Activated naive CD4-positive, alpha-beta T cell treated with anti-CD3 and anti-CD28 coated beads for 36 hours (primary cell): ENCODE results near the gene LRRC25. TPM values are rescaled to one million over a fixed set of nuclear protein-coding genes. Genes with fewer than 3 reads are reported as not detected.
"Not testable (repeated sequence)": the region's sequence is repeated elsewhere in the genome, so short reads cannot be mapped to it uniquely, and the experiment has no call there.

Experiments
- CTCF ChIA-PET: fragments of 350-600 bp; sonication (Branson Sonifier 250); formaldehyde crosslinking; loops from one replicate; lab custom pipeline; 2021; ENCODE audit warnings: antibody characterized with exemption; lab: Charles Lee
- DNase-seq: peaks from one replicate; pipeline ENCODE4 v3.0.0-alpha.2; 2020
- H3K27ac Mint-ChIP-seq: one replicate; pipeline ENCODE4 v1.8.0; 2021; ENCODE audit warnings: mild to moderate bottlenecking, mixed read lengths
- H3K27me3 Mint-ChIP-seq: one replicate; pipeline ENCODE4 v1.8.0; 2021; ENCODE audit warnings: low read depth, mixed read lengths
- H3K36me3 Mint-ChIP-seq: one replicate; pipeline ENCODE4 v1.8.0; 2021; ENCODE audit warnings: low read depth, mixed read lengths
- H3K4me1 Mint-ChIP-seq: one replicate; pipeline ENCODE4 v1.8.0; 2021; ENCODE audit warnings: low read depth, mixed read lengths
- H3K4me3 Mint-ChIP-seq: one replicate; pipeline ENCODE4 v1.8.0; 2021; ENCODE audit warnings: mild to moderate bottlenecking, moderate library complexity, mixed read lengths
- H3K9me3 Mint-ChIP-seq: one replicate; pipeline ENCODE4 v1.8.0; 2021; ENCODE audit warnings: mixed read lengths
- intact Hi-C: fragments of 100-400 bp; cut with micrococcal nuclease; formaldehyde crosslinking; loops from one replicate; pipeline ENCODE4 v1.15.1; 2023
- total RNA-seq, 2 experiments: library from RNA; stranded (reverse); gene quantifications; one replicate each; pipeline ENCODE4 v1.2.3, GENCODE V29; 2021

The LRRC25 gene
- total RNA-seq, 2 experiments from 2014 or later: not detected

DNA sequence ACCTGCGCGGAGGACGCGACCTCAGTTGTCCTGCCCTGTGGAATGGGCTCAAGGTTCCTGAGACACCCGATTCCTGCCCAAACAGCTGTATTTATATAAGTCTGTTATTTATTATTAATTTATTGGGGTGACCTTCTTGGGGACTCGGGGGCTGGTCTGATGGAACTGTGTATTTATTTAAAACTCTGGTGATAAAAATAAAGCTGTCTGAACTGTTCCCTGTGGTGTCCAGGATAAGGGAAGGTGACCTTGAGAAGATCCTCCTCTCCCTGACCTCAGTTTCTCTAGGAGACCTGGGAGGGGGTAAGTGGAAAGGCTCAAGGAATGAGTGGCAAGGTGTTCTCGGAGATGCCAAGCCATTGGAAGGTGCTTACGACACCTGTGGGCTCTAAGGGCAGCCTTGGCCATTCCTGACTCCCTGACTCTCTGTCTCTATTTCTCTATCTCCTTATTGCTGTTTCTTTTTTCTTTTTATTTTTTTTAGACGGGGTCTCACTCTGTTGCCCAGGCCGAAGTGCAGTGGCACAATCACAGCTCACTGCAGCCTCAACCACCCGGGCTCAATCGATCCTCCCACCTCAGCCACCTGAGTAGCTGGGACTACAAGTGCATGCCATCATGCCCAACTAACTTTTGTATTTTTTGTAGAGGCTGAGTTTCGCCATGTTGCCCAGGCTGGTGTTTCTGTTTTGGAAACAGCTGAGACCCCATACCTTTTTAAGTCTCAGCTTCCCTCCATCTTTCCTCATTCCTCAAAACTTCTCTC, 8.3 kb downstream of the LRRC25 start:
- no peaks in the 10 kb centered on the region for H3K4me1 Mint-ChIP-seq
- CTCF ChIA-PET: interaction anchor here (0.7 to 6.4 kb wide), 18 partner anchors 7 to 647 kb away, joined by 3 to 103 read pairs (median 3); partner anchors contain the start of genes LSM4 and SSBP4
- intact Hi-C loops: loop anchor here (1.0 kb wide), 1 partner anchor 21 kb away; no protein-coding TSS in a partner anchor
- peaks cover 36% of the 10 kb centered on the region for H3K27me3 Mint-ChIP-seq
- H3K9me3 Mint-ChIP-seq: no peaks in the 10 kb centered on the region
- no peak overlapping the region for H3K27ac Mint-ChIP-seq
- H3K36me3 Mint-ChIP-seq: no peaks in the 10 kb centered on the region
- peak overlapping the region; percentile 60 for H3K4me3 Mint-ChIP-seq
- no peak for DNase-seq

DNA sequence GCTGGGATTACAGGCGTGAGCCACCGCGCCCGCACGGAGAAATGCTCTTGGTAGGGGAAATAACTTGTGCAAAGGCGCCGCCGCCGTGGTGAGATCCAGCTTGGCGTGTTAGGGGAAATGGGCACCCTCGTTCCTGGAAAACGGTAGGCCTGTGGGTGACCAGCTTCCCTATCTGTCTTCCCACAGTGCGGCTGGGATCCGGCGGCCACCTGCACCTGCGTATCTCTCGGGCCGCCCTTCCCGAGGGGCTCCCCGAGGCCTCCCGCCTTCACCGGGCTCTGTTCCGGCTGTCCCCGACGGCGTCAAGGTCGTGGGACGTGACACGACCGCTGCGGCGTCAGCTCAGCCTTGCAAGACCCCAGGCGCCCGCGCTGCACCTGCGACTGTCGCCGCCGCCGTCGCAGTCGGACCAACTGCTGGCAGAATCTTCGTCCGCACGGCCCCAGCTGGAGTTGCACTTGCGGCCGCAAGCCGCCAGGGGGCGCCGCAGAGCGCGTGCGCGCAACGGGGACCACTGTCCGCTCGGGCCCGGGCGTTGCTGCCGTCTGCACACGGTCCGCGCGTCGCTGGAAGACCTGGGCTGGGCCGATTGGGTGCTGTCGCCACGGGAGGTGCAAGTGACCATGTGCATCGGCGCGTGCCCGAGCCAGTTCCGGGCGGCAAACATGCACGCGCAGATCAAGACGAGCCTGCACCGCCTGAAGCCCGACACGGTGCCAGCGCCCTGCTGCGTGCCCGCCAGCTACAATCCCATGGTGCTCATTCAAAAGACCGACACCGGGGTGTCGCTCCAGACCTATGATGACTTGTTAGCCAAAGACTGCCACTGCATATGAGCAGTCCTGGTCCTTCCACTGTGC, 9.1 kb downstream of the LRRC25 start:
- H3K36me3 Mint-ChIP-seq: no peaks in the 10 kb centered on the region
- H3K27me3 Mint-ChIP-seq: peaks cover 32% of the 10 kb centered on the region
- no peaks in the 10 kb centered on the region for H3K9me3 Mint-ChIP-seq
- intact Hi-C loops: loop anchor here (1.0 kb wide), 1 partner anchor 22 kb away; no protein-coding TSS in a partner anchor
- no peaks in the 10 kb centered on the region for H3K4me1 Mint-ChIP-seq
- peak; percentile 78 for DNase-seq
- peak overlapping the region; percentile 60 for H3K4me3 Mint-ChIP-seq
- H3K27ac Mint-ChIP-seq: no peak overlapping the region
- CTCF ChIA-PET: interaction anchor here (0.6 to 6.4 kb wide), 32 partner anchors 8 to 1293 kb away, joined by 3 to 103 read pairs (median 4); partner anchors contain the start of genes LRRC25, LSM4 and SSBP4

DNA sequence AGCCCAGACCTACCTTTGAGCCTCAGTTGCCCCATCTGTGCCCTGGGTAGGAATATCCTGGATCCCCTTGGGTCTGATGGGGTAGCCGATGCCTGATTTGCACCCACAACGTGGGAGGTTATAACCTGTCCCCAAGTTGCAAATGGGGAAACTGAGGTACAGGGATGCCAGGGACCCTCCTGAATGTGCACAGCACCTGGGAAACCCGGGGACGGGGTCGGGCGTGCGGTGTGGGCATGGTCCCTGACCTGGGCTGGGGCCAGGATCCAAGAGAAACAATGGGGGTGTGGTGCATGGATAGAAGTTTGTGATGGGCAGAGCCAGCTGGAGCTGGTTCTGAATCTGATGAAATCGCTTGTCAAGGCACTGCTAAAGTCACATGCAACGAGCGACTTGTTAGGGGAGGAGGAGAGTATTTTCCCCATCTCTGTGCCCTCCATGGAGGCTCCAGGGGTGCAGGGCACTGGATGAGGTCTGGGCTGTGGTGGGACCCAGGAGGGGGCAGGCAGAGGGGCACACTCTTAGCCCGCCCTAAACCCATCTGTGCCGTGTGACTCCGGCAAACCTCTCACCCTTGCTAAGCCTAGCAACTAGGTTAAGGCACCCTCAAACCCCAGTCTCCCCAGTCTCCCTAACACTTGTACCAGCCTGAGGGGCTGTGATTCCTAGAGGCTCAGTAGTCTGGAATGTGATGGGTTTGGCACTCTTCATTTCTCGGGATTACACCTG, 10.7 kb downstream of the LRRC25 start:
- Mint-ChIP-seq H3K27me3 (peaks cover 32% of the 10 kb centered on the region), H3K4me1 (no peaks in the 10 kb centered on the region), H3K4me3 (no peak overlapping the region), H3K27ac (no peak overlapping the region), H3K9me3 (no peaks in the 10 kb centered on the region), H3K36me3 (no peaks in the 10 kb centered on the region)
- CTCF ChIA-PET: interaction anchor here (0.8 to 4.0 kb wide), 6 partner anchors 9 to 114 kb away, joined by 4 to 38 read pairs (median 6); no protein-coding TSS in a partner anchor
- no peak for DNase-seq
- intact Hi-C loops: no loop called here

GRCh38 chr19:18385675-18386542, 11.5 kb downstream of the LRRC25 start, which contains the start of gene GDF15:
TSS of gene GDF15 (plus strand) at chr19:18386158. CDS start at chr19:18386190, 32 bp downstream.
- peaks cover 32% of the 10 kb centered on the region for H3K27me3 Mint-ChIP-seq
- no peaks in the 10 kb centered on the region for H3K4me1 Mint-ChIP-seq
- H3K9me3 Mint-ChIP-seq: no peaks in the 10 kb centered on the region
- H3K4me3 Mint-ChIP-seq: no peak within 1 kb of the TSS
- intact Hi-C loops: no loop called here
- no peaks in the 10 kb centered on the region for H3K36me3 Mint-ChIP-seq
- H3K27ac Mint-ChIP-seq: no peak within 1 kb of the TSS
- CTCF ChIA-PET: interaction anchor here (0.8 to 1.3 kb wide), 4 partner anchors 25 to 113 kb away, joined by 3 to 5 read pairs (median 4); no protein-coding TSS in a partner anchor
- DNase-seq: peak; percentile 56

- intact Hi-C loops: no loop called here
- DNase-seq: no peak
- CTCF ChIA-PET: interaction anchor here (0.7 to 1.3 kb wide), 4 partner anchors 26 to 132 kb away, joined by 3 to 5 read pairs (median 4); no protein-coding TSS in a partner anchor
- peaks cover 32% of the 10 kb centered on the region for H3K27me3 Mint-ChIP-seq
- no peaks in the 10 kb centered on the region for H3K4me1 Mint-ChIP-seq
- H3K4me3 Mint-ChIP-seq: no peak overlapping the region
- no peaks in the 10 kb centered on the region for H3K9me3 Mint-ChIP-seq
- no peaks in the 10 kb centered on the region for H3K36me3 Mint-ChIP-seq
- H3K27ac Mint-ChIP-seq: no peak overlapping the region
Measured at GRCh38 chr19:18385359-18385674, 12.1 kb downstream of the LRRC25 start.

DNA sequence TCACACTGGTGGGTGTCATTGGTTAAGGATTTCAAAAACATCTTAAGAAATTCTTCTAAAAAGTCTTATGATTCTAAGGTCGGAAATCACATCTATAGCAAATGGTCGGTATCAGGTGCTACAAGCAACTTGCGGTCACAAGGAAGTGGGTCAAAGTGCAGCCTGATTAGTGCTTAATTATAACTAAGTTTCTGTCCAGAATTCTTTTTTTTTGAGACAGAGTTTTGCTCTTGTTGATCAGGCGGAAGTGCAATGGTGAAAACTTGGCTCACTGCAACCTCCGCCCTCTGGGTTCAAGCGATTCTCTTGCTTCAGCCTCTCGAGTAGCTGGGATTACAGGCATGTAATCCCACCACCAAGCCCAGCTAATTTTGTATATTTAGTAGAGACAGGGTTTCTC, 12.6 kb downstream of the LRRC25 start:
- intact Hi-C loops: no loop called here
- CTCF ChIA-PET: interaction anchor here (0.7 kb wide), 1 partner anchor 132 kb away, joined by 3 read pairs; no protein-coding TSS in a partner anchor

GRCh38 chr19:18383622-18384021, 13.8 kb downstream of the LRRC25 start:
- H3K4me1 Mint-ChIP-seq, H3K4me3 Mint-ChIP-seq, H3K36me3 Mint-ChIP-seq, DNase-seq, CTCF ChIA-PET, H3K27ac Mint-ChIP-seq, H3K9me3 Mint-ChIP-seq, intact Hi-C loops: not testable (repeated sequence)
- H3K27me3 Mint-ChIP-seq: peaks cover 29% of the 10 kb centered on the region

More for the DNA sequence above, 12.6 kb downstream of the LRRC25 start:
- Mint-ChIP-seq H3K4me3 (no peak overlapping the region), H3K36me3 (no peaks in the 10 kb centered on the region), H3K9me3 (no peaks in the 10 kb centered on the region), H3K27me3 (peaks cover 35% of the 10 kb centered on the region), H3K27ac (no peak overlapping the region), H3K4me1 (no peaks in the 10 kb centered on the region)
- DNase-seq: no peak

DNA sequence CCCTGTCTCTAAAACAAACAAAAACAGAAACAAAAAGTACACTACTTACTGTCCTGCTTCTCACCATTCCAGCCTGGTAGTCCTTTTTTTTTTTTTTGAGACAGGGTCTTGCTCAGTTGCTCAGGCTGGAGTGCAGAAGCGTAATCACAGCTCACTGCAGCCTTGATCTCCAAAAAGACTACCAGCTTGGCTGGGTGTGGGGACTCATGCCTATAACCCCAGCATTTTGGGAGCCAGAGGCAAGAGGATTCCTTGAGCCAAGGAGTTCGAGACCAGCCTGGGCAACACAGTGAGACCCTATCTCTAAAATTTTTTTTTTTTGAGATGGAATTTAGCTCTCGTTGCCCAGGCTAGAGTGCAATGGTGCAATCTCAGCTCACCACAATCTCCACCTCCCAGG, 16.6 kb downstream of the LRRC25 start:
- no peak for DNase-seq
- Mint-ChIP-seq H3K36me3 (no peaks in the 10 kb centered on the region), H3K4me3 (no peak overlapping the region), H3K4me1 (no peaks in the 10 kb centered on the region), H3K27me3 (peaks cover 12% of the 10 kb centered on the region), H3K9me3 (no peaks in the 10 kb centered on the region), H3K27ac (no peak overlapping the region)
- CTCF ChIA-PET: interaction anchor here (0.6 to 1.3 kb wide), 5 partner anchors 9 to 640 kb away, joined by 3 to 5 read pairs (median 3); no protein-coding TSS in a partner anchor
- intact Hi-C loops: no loop called here

DNA sequence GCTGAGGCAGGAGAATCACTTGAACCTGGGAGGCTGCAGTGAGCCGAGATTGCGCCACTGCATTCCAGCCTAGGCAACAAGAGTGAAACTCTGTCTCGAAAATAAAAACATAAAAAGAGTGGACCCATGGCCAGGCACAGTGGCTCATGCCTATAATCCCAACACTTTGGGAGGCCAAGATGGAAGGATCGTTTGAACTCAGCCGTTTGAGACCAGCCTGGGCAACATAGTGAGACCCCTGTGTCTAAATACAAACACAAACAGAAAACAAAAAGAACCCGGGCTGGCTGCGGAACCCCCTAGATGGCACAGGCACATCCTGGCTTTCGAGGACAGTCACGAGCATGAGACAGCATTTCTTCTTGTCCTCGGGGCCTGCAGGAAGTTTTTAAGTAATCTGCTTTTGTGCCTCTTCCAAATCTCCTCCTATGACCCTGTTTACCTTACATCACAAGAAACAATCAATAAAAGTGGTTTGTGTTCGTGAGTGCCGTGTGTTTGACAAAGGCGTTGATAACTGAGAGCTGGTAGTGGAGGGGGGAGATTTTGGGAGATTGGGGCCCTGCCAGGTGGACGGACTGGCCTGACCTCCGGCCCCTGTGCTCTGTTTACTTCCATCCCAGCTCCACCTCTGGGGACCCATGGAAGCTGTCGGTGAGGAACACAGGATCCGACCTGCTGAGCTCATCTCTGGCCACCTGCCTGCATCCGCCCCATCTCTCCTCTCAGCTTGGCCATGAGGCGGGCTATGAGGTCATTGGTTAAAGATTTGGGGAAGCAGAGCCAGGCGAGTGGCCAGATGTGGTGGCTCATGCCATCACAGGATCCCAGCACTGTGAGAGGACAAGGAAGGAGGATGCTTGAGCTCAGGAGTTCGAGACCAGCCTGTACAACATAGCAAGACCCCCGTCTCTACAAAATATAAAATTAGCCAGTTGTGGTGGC, 17.3 kb downstream of the LRRC25 start:
- H3K36me3 Mint-ChIP-seq: no peaks in the 10 kb centered on the region
- no peak overlapping the region for H3K4me3 Mint-ChIP-seq
- H3K27ac Mint-ChIP-seq: no peak overlapping the region
- intact Hi-C loops: no loop called here
- no peaks in the 10 kb centered on the region for H3K9me3 Mint-ChIP-seq
- CTCF ChIA-PET: interaction anchor here (0.6 to 1.3 kb wide), 4 partner anchors 10 to 640 kb away, joined by 3 to 4 read pairs (median 3); no protein-coding TSS in a partner anchor
- peaks cover 5% of the 10 kb centered on the region for H3K27me3 Mint-ChIP-seq
- no peak for DNase-seq
- H3K4me1 Mint-ChIP-seq: no peaks in the 10 kb centered on the region

GRCh38 chr19:18377026-18377425, 20.4 kb downstream of the LRRC25 start:
- Mint-ChIP-seq H3K36me3 (no peaks in the 10 kb centered on the region), H3K4me1 (peaks cover 9% of the 10 kb centered on the region), H3K27ac (no peak overlapping the region), H3K27me3 (peaks cover 2% of the 10 kb centered on the region), H3K4me3 (no peak overlapping the region), H3K9me3 (no peaks in the 10 kb centered on the region)
- intact Hi-C loops: no loop called here
- no peak for DNase-seq
- CTCF ChIA-PET: no interaction called here
